ENCODE data around the gene TFPI.
A peak's percentile ranks its signal among the peaks of the same experiment; 100 is the strongest.

Gene TFPI

GRCh38 chr2:187461294-187462261 lies 92.7 kb downstream of the TFPI start:
- no peak for DNase-seq

GRCh38 chr2:187459256-187459655 lies 95.0 kb downstream of the TFPI start:
- DNase-seq: no peak

GRCh38 chr2:187453078-187453641 lies 101.1 kb downstream of the TFPI start:
- peak; percentile 66 for DNase-seq

GRCh38 chr2:187451510-187451909 lies 102.7 kb downstream of the TFPI start:
- no peak for DNase-seq

GRCh38 chr2:187447336-187447735 lies 106.9 kb downstream of the TFPI start:
- no peak for DNase-seq

- no peak for DNase-seq
Measured at GRCh38 chr2:187446711-187447110, 107.5 kb downstream of the TFPI start.

GRCh38 chr2:187445051-187445450 lies 109.2 kb downstream of the TFPI start:
- no peak for DNase-seq

GRCh38 chr2:187442778-187443177 lies 111.5 kb downstream of the TFPI start:
- DNase-seq: no peak

GRCh38 chr2:187442378-187442777 lies 111.9 kb downstream of the TFPI start:
- peak; percentile 44 for DNase-seq

- no peak for DNase-seq
Measured at GRCh38 chr2:187440101-187440675, 114.0 kb downstream of the TFPI start.

GRCh38 chr2:187438455-187438854 lies 115.8 kb downstream of the TFPI start:
- no peak for DNase-seq

GRCh38 chr2:187435756-187436155 lies 118.5 kb downstream of the TFPI start:
- DNase-seq: no peak

GRCh38 chr2:187435078-187435477 lies 119.2 kb downstream of the TFPI start:
- DNase-seq: no peak

GRCh38 chr2:187434342-187434785 lies 119.9 kb downstream of the TFPI start:
- DNase-seq: no peak

GRCh38 chr2:187431911-187432310 lies 122.3 kb downstream of the TFPI start:
- no peak for DNase-seq

GRCh38 chr2:187429989-187430388 lies 124.2 kb downstream of the TFPI start:
- no peak for DNase-seq

- no peak for DNase-seq
Measured at GRCh38 chr2:187424146-187424545, 130.1 kb downstream of the TFPI start.

GRCh38 chr2:187422282-187422681 lies 132.0 kb downstream of the TFPI start:
- DNase-seq: no peak

GRCh38 chr2:187421519-187421918 lies 132.7 kb downstream of the TFPI start:
- DNase-seq: no peak

GRCh38 chr2:187419808-187420207 lies 134.4 kb downstream of the TFPI start:
- no peak for DNase-seq

GRCh38 chr2:187415449-187415848 lies 138.8 kb downstream of the TFPI start:
- no peak for DNase-seq

Measured in hematopoietic multipotent progenitor cell treated with erythropoietin and hydrocortisone succinate and interleukin-3 and kit ligand, for 6 days (in vitro differentiated cells).